AG04449 (cell line): ENCODE results near the gene DPF3.

Experiments used
- CTCF ChIA-PET: fragments of 350-600 bp; formaldehyde crosslinking; extraction: SDS; loops from one replicate; lab custom pipeline; 2021; ENCODE audit warnings: antibody characterized with exemption; lab: Yijun Ruan, JAX
- POLR2A ChIA-PET: fragments of 400-600, 350-600 bp; formaldehyde crosslinking; extraction: SDS; loops from one replicate; lab custom pipeline; 2020; ENCODE audit warnings: antibody characterized with exemption, inconsistent platforms; lab: Yijun Ruan, JAX
- DNase-seq: peaks from one replicate; pipeline ENCODE4 v3.0.0-alpha.2; 2010; ENCODE audit warnings: low read depth, low spot score
- H3K4me3 ChIP-seq: 2 replicates; pipeline ENCODE4 v1.5.1; 2011; ENCODE audit warnings: low read depth, mild to moderate bottlenecking, control low read depth, low read length
- TF ChIP-seq, protein P1 (sequence below): IDR thresholded peaks from one replicate; pipeline ENCODE4 v1.5.1; 2011; ENCODE audit warnings: mild to moderate bottlenecking, moderate library complexity, low read length, control low read depth, inconsistent platforms; ENCODE audit not compliant: insufficient read depth; ENCODE audit errors: missing control alignments

DPF3 gene

DNA sequence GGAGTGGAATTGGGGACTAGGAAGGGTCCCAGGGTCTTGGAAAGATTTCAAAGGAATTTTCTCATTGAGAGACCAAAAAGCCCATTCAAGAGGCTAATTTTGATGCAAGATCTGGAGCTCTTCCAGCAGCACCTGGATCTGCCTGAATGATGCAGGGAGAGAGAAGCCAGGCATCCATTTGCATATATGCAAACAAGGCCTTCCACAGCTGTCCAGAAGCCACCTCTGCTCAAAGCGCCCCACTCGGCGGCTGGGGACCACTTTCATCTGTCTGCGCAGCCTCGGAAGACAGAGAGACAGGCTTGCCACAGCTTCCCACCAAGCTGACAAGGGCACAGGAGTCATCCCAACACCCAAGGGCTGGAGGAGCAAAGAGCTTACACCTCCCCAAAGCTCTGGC is 295.6 kb downstream of the DPF3 start:
- DNase-seq: no peak
- CTCF ChIA-PET: no interaction called here
- TF ChIP-seq, protein P1, sequence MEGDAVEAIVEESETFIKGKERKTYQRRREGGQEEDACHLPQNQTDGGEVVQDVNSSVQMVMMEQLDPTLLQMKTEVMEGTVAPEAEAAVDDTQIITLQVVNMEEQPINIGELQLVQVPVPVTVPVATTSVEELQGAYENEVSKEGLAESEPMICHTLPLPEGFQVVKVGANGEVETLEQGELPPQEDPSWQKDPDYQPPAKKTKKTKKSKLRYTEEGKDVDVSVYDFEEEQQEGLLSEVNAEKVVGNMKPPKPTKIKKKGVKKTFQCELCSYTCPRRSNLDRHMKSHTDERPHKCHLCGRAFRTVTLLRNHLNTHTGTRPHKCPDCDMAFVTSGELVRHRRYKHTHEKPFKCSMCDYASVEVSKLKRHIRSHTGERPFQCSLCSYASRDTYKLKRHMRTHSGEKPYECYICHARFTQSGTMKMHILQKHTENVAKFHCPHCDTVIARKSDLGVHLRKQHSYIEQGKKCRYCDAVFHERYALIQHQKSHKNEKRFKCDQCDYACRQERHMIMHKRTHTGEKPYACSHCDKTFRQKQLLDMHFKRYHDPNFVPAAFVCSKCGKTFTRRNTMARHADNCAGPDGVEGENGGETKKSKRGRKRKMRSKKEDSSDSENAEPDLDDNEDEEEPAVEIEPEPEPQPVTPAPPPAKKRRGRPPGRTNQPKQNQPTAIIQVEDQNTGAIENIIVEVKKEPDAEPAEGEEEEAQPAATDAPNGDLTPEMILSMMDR: no peak
- H3K4me3 ChIP-seq: no peak overlapping the region
- POLR2A ChIA-PET: interaction anchor here (0.6 kb wide), 1 partner anchor 11 kb away, joined by 3 read pairs; no protein-coding TSS in a partner anchor

DNA sequence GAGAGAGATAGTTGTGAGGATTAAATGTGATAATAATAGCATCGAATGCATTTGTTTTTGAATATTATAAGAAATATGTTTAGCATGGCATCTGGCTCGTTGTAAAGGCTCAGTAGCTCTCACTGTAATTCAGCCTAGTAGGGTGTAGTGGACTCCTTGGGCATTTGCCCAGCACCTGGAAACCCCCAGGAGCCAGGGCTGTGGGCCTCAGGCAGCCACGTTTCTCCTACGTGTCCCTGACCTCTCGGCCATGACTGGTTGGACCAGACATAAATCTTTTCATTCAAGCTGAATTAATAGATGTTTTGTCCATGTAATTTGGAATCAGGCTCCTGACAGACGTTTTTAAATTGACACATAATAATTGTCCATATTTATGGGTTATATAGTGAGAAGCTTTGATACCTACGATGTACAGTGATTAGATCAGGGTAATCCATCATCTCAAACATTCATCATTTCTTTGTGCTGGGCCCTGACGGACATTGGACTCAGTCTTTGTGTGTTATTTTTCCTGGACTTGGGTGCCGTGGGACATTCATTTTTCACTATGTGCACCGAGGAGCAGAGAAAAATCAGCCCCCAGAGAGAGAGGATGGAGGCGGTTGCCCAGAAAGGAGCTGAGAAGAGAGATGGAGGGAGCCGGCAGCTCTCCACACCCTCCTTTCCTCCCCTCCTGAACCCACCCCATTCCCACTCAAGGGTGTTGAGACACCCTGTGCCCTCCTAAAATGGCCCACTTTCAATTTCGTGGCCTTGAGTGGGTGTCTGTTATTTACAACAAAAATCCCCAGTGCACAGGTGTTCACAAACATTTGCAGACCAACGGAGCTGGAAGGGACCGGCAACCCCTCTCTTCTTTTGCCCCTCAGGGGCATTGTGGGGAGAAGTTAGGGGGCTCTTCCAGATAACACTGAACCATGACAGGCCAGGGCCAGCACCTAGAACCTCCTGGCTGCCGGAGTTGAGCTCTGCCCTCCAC is 296.4 kb downstream of the DPF3 start:
- TF ChIP-seq, protein P1: no peak
- DNase-seq: no peak
- no peak overlapping the region for H3K4me3 ChIP-seq
- ChIA-PET CTCF (no interaction called here), POLR2A (interaction anchor here (0.6 kb wide), 1 partner anchor 12 kb away, joined by 3 read pairs; no protein-coding TSS in a partner anchor)

DNA sequence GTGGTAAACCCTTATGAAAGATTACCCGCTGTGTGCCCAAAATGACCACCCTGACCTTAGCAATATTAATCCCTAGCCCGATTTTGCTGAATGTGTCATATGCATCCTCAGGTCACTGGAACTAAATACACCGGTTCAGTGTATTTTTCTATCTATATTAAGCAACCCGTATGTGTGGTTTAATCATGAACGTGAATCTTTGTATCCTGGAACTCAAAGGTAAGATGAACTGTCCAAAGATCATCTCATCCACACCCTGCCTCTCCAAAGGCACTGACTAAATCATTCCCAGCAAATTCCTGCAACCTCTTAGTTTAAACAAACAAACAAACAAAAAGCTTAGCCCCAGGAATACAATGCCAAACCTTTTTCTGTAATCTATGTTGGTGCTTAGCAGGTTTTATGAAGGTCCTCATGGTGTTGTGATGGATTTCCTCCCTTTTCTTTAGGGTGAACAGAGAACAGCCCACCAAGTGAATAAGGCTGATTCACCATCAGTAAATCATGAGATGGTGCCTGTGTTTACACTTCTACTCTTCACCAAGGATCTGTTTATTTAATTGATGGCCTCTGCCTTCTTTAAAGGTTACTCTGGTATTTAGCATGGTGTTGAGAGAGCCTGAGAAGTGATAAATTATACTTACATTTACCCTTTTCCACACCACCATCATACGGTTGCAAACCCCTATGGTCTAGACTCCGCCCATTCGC is 298.6 kb downstream of the DPF3 start:
- CTCF ChIA-PET: interaction anchor here (0.6 kb wide), 1 partner anchor 78 kb away, joined by 3 read pairs; no protein-coding TSS in a partner anchor
- TF ChIP-seq, protein P1: no peak
- no peak overlapping the region for H3K4me3 ChIP-seq
- POLR2A ChIA-PET: no interaction called here
- DNase-seq: no peak

DNA sequence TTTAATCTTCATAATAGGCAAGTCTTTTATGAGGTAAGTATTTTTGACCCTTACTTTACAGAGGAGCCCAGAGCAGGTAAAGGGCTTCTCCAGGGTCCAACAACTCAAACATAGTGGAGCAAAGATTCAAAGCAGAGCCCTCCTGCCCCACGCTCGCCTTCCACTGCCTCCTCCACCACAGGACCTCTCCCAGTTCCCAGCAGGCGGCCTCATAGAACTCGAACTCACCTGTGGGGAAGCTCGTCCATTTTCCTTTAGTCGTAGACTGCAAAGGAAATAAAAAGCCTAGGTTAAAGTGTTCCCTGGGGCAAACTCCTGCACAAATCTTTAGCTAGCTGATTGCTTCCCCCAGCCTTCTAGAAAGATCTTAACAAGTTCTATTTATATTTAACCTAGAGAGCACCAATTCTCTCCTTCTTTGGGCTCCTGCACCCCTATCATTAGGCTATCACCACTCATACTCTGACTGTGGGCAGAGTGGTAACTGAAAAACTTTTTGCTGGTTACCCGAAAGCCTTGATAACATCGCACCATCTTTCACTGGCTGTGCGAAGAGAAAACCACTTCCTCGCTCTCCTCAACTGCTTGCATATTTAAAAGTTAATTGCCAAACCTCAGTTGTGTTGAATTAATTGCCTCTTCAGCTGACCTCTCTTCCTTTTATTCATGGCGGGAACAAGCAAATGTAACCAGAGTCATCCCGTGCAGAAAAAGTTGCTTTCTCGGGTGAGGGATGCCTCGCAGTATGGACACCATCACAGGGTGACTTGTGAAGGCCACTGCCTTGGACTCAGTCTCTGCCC is 299.6 kb downstream of the DPF3 start:
- CTCF ChIA-PET: no interaction called here
- POLR2A ChIA-PET: no interaction called here
- TF ChIP-seq, protein P1: no peak
- no peak for DNase-seq
- no peak overlapping the region for H3K4me3 ChIP-seq

DNA sequence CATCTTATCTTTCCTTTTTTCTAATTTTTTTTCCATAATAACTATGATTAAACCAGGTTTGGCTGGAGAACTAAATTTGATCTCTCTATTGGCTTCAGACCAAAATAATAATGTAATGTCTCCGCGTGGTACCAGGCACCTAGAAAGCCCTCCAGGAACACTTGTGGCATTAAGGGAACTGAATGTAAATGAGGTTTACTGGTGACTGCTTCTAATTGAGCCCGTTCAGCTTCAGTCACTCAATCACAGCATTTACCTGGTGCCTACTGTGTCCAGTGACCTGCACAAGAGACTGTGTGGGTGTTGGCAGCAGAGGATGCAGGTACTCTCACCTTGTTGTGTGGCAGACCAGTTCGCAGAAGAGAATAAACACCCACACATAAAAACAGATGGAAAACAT is 302.5 kb downstream of the DPF3 start:
- DNase-seq: no peak
- H3K4me3 ChIP-seq: no peak overlapping the region
- TF ChIP-seq, protein P1: no peak
- POLR2A ChIA-PET: no interaction called here
- CTCF ChIA-PET: no interaction called here
